HEK293 (cell line): Measurements from ENCODE around the gene DNAJC6.

Experiments
- CTCF ChIA-PET: fragments of 350-600 bp; formaldehyde crosslinking; extraction: SDS; loops from one replicate; lab custom pipeline; 2021; ENCODE audit warnings: antibody characterized with exemption; lab: Yijun Ruan, JAX
- POLR2A ChIA-PET: fragments of 300-600 bp; formaldehyde crosslinking; extraction: SDS; loops from one replicate; lab custom pipeline; 2020; ENCODE audit warnings: antibody characterized with exemption, inconsistent platforms; lab: Yijun Ruan, JAX
- H3K27ac ChIP-seq: fragments of 200-500 bp; sonication (Bioruptor generic); 2 replicates; pipeline ENCODE4 v1.5.1; 2014; ENCODE audit warnings: low read depth, low read length, control low read depth, inconsistent platforms; ENCODE audit errors: extremely low read depth
- H3K36me3 ChIP-seq, 2 experiments: fragments of 200-500 bp in 1 of 2; sonication (Bioruptor generic) in 1 of 2; 1 replicate in 1 of 2; 2 replicates in 1 of 2; pipeline ENCODE4 v1.5.1; 2014 to 2017; ENCODE audit warnings: inconsistent platforms in 2 of 2, low read length in 2 of 2; ENCODE audit not compliant: control insufficient read depth in 2 of 2, insufficient read depth in 1 of 2
- H3K4me1 ChIP-seq: fragments of 200-500 bp; sonication (Bioruptor generic); 2 replicates; pipeline ENCODE4 v1.5.1; 2014; ENCODE audit warnings: mild to moderate bottlenecking, low read length, inconsistent platforms; ENCODE audit not compliant: control insufficient read depth, insufficient read depth
- H3K4me3 ChIP-seq: 2 replicates; pipeline ENCODE4 v1.5.1; 2011; ENCODE audit warnings: low read depth, mild to moderate bottlenecking, control low read depth, low read length, moderate library complexity
- H3K9me3 ChIP-seq: fragments of 200-500 bp; sonication (Bioruptor generic); 2 replicates; pipeline ENCODE4 v1.5.1; 2014; ENCODE audit warnings: low read depth, low read length, inconsistent platforms; ENCODE audit not compliant: control insufficient read depth, insufficient read depth
- ELK4 ChIP-seq: IDR thresholded peaks from 2 replicates; pipeline ENCODE4 v1.6.1; 2011; ENCODE audit warnings: mild to moderate bottlenecking, low read depth, low read length, borderline replicate concordance
- HOXA7 ChIP-seq: sonication (generic); formaldehyde crosslinking; IDR thresholded peaks from 2 replicates; pipeline ENCODE4 v1.8.1; 2022; ENCODE audit warnings: missing genetic modification reagents, borderline replicate concordance
- HOXD13 ChIP-seq: sonication (generic); formaldehyde crosslinking; IDR thresholded peaks from 2 replicates; pipeline ENCODE4 v1.8.0; 2022; ENCODE audit warnings: missing genetic modification reagents, borderline replicate concordance
- PBX3 ChIP-seq: sonication (generic); formaldehyde crosslinking; IDR thresholded peaks from 2 replicates; pipeline ENCODE4 v1.8.1; 2022; ENCODE audit warnings: mild to moderate bottlenecking, moderate library complexity, missing genetic modification reagents
- RBAK ChIP-seq: fragments of 450-650 bp; formaldehyde crosslinking; IDR thresholded peaks from 2 replicates; pipeline ENCODE4 v1.5.1; 2016; ENCODE audit warnings: missing biosample characterization, missing genetic modification characterization
- ZBTB1 ChIP-seq: fragments of 450-650 bp; formaldehyde crosslinking; IDR thresholded peaks from 2 replicates; pipeline ENCODE4 v1.5.1; 2016; ENCODE audit warnings: missing biosample characterization, missing genetic modification characterization
- ZFHX2 ChIP-seq: fragments of 450-650 bp; formaldehyde crosslinking; conservative IDR thresholded peaks from 2 replicates; pipeline ENCODE4 v1.5.1; 2016; ENCODE audit warnings: missing biosample characterization, missing genetic modification characterization
- ZFP69B ChIP-seq: fragments of 450-650 bp; formaldehyde crosslinking; IDR thresholded peaks from 2 replicates; pipeline ENCODE4 v1.5.1; 2016; ENCODE audit warnings: missing biosample characterization, missing genetic modification characterization
- ZNF133 ChIP-seq: fragments of 450-650 bp; formaldehyde crosslinking; IDR thresholded peaks from 2 replicates; pipeline ENCODE4 v1.5.1; 2016; ENCODE audit warnings: missing biosample characterization, missing genetic modification characterization
- ZNF155 ChIP-seq: fragments of 450-650 bp; formaldehyde crosslinking; IDR thresholded peaks from 2 replicates; pipeline ENCODE4 v1.5.1; 2016; ENCODE audit warnings: missing biosample characterization, missing genetic modification characterization
- ZNF23 ChIP-seq: fragments of 450-650 bp; formaldehyde crosslinking; IDR thresholded peaks from 2 replicates; pipeline ENCODE4 v1.5.1; 2016; ENCODE audit warnings: missing biosample characterization, missing genetic modification characterization, borderline replicate concordance
- ZNF26 ChIP-seq: fragments of 450-650 bp; formaldehyde crosslinking; IDR thresholded peaks from 2 replicates; pipeline ENCODE4 v1.5.1; 2016; ENCODE audit warnings: missing biosample characterization, missing genetic modification characterization
- ZNF37A ChIP-seq: fragments of 450-650 bp; IDR thresholded peaks from 2 replicates; pipeline ENCODE4 v1.5.1; 2018; ENCODE audit warnings: missing biosample characterization, missing genetic modification characterization
- ZNF391 ChIP-seq: fragments of 450-650 bp; formaldehyde crosslinking; IDR thresholded peaks from 2 replicates; pipeline ENCODE4 v1.5.1; 2016; ENCODE audit warnings: low read depth, missing biosample characterization, missing genetic modification characterization, borderline replicate concordance
- ZNF514 ChIP-seq: fragments of 450-650 bp; formaldehyde crosslinking; IDR thresholded peaks from 2 replicates; pipeline ENCODE4 v1.5.1; 2016; ENCODE audit warnings: missing biosample characterization, missing genetic modification characterization
- ZNF530 ChIP-seq: fragments of 450-650 bp; formaldehyde crosslinking; IDR thresholded peaks from 2 replicates; pipeline ENCODE4 v1.5.1; 2016; ENCODE audit warnings: low read depth, missing biosample characterization, missing genetic modification characterization
- ZNF558 ChIP-seq: fragments of 450-650 bp; formaldehyde crosslinking; IDR thresholded peaks from 2 replicates; pipeline ENCODE4 v1.5.1; 2016; ENCODE audit warnings: missing biosample characterization, missing genetic modification characterization
- ZNF561 ChIP-seq: fragments of 450-650 bp; IDR thresholded peaks from 2 replicates; pipeline ENCODE4 v1.5.1; 2018; ENCODE audit warnings: missing biosample characterization, missing genetic modification characterization, borderline replicate concordance
- ZNF580 ChIP-seq: fragments of 450-650 bp; formaldehyde crosslinking; IDR thresholded peaks from 2 replicates; pipeline ENCODE4 v1.5.1; 2016; ENCODE audit warnings: missing biosample characterization, missing genetic modification characterization
- ZNF658 ChIP-seq: fragments of 450-650 bp; formaldehyde crosslinking; IDR thresholded peaks from 2 replicates; pipeline ENCODE4; 2016; ENCODE audit warnings: missing biosample characterization, missing genetic modification characterization
- ZNF677 ChIP-seq: fragments of 450-650 bp; IDR thresholded peaks from 2 replicates; pipeline ENCODE4 v1.5.0; 2018; ENCODE audit warnings: missing biosample characterization, mild to moderate bottlenecking, missing genetic modification characterization, moderate library complexity
- ZNF701 ChIP-seq: fragments of 450-650 bp; formaldehyde crosslinking; IDR thresholded peaks from 2 replicates; pipeline ENCODE4 v1.5.1; 2016; ENCODE audit warnings: missing biosample characterization, missing genetic modification characterization
- ZNF785 ChIP-seq: fragments of 450-650 bp; formaldehyde crosslinking; IDR thresholded peaks from 2 replicates; pipeline ENCODE4 v1.5.1; 2016; ENCODE audit warnings: missing biosample characterization, missing genetic modification characterization
- TF ChIP-seq, protein P1 (sequence below): fragments of 450-650 bp; formaldehyde crosslinking; IDR thresholded peaks from 2 replicates; pipeline ENCODE4 v1.5.1; 2016; ENCODE audit warnings: missing biosample characterization, missing genetic modification characterization

DNAJC6 gene

GRCh38 chr1:65281846-65282245 is 27.5 kb upstream of the DNAJC6 start:
- ChIA-PET CTCF (no interaction called here), POLR2A (no interaction called here)
- TF ChIP-seq ZNF26 (tag by site-specific recombination) (no peak), HOXA7 (CRISPR knock-in tag) (no peak), ZNF785 (tag by site-specific recombination) (no peak), ZNF391 (no peak), ZNF558 (tag by site-specific recombination) (no peak), ZFHX2 (no peak), ZFP69B (tag by site-specific recombination) (no peak), ZNF658 (tag by site-specific recombination) (no peak), ZNF514 (no peak), ELK4 (no peak), ZNF677 (tag by site-specific recombination) (no peak)
- TF ChIP-seq, protein P1, sequence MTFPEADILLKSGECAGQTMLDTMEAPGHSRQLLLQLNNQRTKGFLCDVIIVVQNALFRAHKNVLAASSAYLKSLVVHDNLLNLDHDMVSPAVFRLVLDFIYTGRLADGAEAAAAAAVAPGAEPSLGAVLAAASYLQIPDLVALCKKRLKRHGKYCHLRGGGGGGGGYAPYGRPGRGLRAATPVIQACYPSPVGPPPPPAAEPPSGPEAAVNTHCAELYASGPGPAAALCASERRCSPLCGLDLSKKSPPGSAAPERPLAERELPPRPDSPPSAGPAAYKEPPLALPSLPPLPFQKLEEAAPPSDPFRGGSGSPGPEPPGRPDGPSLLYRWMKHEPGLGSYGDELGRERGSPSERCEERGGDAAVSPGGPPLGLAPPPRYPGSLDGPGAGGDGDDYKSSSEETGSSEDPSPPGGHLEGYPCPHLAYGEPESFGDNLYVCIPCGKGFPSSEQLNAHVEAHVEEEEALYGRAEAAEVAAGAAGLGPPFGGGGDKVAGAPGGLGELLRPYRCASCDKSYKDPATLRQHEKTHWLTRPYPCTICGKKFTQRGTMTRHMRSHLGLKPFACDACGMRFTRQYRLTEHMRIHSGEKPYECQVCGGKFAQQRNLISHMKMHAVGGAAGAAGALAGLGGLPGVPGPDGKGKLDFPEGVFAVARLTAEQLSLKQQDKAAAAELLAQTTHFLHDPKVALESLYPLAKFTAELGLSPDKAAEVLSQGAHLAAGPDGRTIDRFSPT: no peak

GRCh38 chr1:65284229-65284628 is 25.1 kb upstream of the DNAJC6 start:
- H3K9me3 ChIP-seq: no peaks in the 10 kb centered on the region
- no peak for TF ChIP-seq ZNF133 (tag by site-specific recombination)
- TF ChIP-seq PBX3 (CRISPR knock-in tag): no peak
- TF ChIP-seq ZNF530 (tag by site-specific recombination): no peak
- TF ChIP-seq ZNF155: no peak
- TF ChIP-seq ZNF580: no peak
- no peak for TF ChIP-seq ZNF658 (tag by site-specific recombination)
- no peak for TF ChIP-seq ZNF701 (tag by site-specific recombination)
- no peak for TF ChIP-seq RBAK (tag by site-specific recombination)
- TF ChIP-seq ZNF23 (tag by site-specific recombination): no peak
- no peak for TF ChIP-seq ZNF37A (tag by site-specific recombination)
- TF ChIP-seq ZBTB1 (tag by site-specific recombination): no peak
- TF ChIP-seq ZNF561 (tag by site-specific recombination): no peak
- TF ChIP-seq HOXD13 (CRISPR knock-in tag): no peak
- H3K36me3 ChIP-seq: no peaks in the 10 kb centered on the region
- no peak overlapping the region for H3K27ac ChIP-seq
- ChIA-PET CTCF (no interaction called here), POLR2A (no interaction called here)
- no peak overlapping the region for H3K4me3 ChIP-seq
- no peaks in the 10 kb centered on the region for H3K4me1 ChIP-seq

More at GRCh38 chr1:65281846-65282245, 27.5 kb upstream of the DNAJC6 start:
- no peaks in the 10 kb centered on the region for H3K9me3 ChIP-seq
- no peak overlapping the region for H3K4me3 ChIP-seq
- H3K27ac ChIP-seq: no peak overlapping the region
- no peaks in the 10 kb centered on the region for H3K4me1 ChIP-seq
- no peaks in the 10 kb centered on the region for H3K36me3 ChIP-seq
